Epithelial cell of prostate (primary cell): ENCODE measurements around the gene ADGRV1.
"Not testable (repeated sequence)": the region's sequence is repeated elsewhere in the genome, so short reads cannot be mapped to it uniquely, and the experiment has no call there.

Experiments used
- DNase-seq: peaks from one replicate; pipeline ENCODE4 v3.0.0-alpha.2; 2011; ENCODE audit warnings: low read depth, low spot score
- H3K27ac ChIP-seq: fragments of 450-650 bp; 2 replicates; pipeline ENCODE4 v1.5.1; 2017; ENCODE audit warnings: mild to moderate bottlenecking

The ADGRV1 gene

GRCh38 chr5:90586469-90586868, 27.9 kb downstream of the ADGRV1 start:
- DNase-seq = no peak

GRCh38 chr5:90590170-90590569, 31.6 kb downstream of the ADGRV1 start:
- H3K27ac ChIP-seq = no peak overlapping the region

More at GRCh38 chr5:90586469-90586868, 27.9 kb downstream of the ADGRV1 start:
- H3K27ac ChIP-seq = no peak overlapping the region

DNA sequence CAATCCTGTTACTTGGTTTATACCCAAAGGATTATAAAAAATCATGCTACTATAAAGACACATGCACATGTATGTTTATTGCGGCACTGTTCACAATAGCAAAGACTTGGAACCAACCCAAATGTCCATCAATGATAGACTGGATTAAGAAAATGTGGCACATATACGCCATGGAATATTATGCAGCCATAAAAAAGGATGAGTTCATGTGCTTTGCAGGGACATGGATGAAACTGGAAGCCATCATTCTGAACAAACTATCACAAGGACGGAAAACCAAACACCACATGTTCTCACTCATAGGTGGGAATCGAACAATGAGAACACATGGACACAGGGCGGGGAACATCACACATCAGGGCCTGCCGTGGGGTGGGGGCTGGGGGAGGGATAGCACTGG, 34.5 kb downstream of the ADGRV1 start:
- DNase-seq, H3K27ac ChIP-seq: not testable (repeated sequence)

More at GRCh38 chr5:90590170-90590569, 31.6 kb downstream of the ADGRV1 start:
- no peak for DNase-seq

DNA sequence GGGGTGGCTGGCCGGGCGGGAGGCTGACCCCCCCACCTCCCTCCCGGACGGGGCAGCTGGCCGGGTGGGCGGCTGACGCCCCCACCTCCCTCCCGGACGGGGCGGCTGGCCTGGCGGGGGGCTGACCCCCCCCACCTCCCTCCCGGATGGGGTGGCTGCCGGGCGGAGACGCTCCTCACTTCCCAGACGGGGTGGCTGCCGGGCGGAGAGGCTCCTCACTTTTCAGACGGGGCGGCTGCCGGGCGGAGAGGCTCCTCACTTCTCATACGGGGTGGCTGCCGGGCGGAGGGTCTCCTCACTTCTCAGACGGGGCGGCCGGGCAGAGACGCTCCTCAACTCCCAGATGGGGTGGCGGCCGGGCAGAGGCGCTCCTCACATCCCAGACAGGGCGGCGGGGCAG, 37.2 kb downstream of the ADGRV1 start:
- H3K27ac ChIP-seq, DNase-seq: not testable (repeated sequence)

GRCh38 chr5:90598293-90598692, 39.7 kb downstream of the ADGRV1 start:
- no peak for DNase-seq
- no peak overlapping the region for H3K27ac ChIP-seq

DNA sequence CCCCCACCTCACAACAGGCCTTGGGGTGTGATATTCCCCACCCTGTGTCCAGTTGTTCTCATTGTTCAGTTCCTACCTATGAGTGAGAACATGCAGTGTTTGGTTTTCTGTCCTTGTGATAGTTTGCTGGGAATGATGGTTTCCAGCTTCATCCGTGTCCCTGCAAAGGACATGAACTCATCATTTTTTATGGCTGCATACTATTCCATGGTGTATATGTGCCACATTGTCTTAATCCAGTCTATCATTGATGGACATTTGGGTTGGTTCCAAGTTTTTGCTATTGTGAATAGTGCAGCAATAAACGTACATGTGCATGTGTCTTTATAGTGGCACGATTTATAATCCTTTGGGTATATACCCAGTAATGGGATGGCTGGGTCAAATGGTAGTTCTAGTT, 41.7 kb downstream of the ADGRV1 start:
- not testable (repeated sequence) for DNase-seq

GRCh38 chr5:90601468-90601867, 42.9 kb downstream of the ADGRV1 start:
- H3K27ac ChIP-seq = no peak overlapping the region
- DNase-seq = no peak

More for the DNA sequence above, 41.7 kb downstream of the ADGRV1 start:
- not testable (repeated sequence) for H3K27ac ChIP-seq

DNA sequence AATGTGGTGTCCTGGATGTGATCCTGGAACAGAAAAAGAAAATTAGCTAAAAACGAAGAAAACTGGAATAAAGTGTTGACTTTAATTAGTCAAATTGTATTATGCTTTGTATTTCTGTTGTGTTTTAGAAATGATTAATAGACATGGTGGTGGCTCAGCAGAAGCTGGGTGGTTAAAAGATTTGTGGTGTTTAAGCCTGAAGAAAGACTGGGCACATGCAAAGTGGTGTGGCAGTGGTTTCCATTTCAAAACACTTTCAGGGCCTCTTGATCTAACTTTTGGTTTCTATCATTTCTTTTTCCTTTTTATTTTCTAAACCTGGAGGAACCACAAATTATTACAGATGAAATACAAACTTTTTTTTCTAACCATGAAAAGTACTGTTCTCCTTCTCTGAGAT, 44.1 kb downstream of the ADGRV1 start:
- H3K27ac ChIP-seq = no peak overlapping the region
- no peak for DNase-seq

- DNase-seq = no peak
- H3K27ac ChIP-seq = no peak overlapping the region
These were observed 47.9 kb downstream of the ADGRV1 start for GRCh38 chr5:90606539-90606938.

GRCh38 chr5:90612919-90613318, 54.3 kb downstream of the ADGRV1 start:
- H3K27ac ChIP-seq = no peak overlapping the region
- no peak for DNase-seq

DNA sequence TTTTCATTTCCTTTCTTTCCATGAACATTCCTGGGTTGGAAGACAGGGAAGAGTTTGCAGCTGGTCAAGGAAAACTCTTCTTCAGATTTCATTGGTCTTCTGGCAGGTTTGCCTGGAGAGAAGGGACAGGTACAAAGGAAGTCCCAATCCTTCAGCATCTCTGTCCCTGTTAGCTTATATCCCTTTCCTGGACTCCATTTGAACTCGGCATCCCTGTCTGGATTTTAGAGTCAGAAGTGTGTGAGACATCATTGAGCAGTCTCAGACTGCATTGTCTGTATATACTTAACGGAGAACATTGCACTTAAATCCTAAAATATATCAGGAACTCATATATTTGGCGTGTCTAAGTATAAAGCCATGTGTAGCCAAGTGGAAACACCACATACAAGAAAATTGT, 54.9 kb downstream of the ADGRV1 start:
- no peak overlapping the region for H3K27ac ChIP-seq

DNA sequence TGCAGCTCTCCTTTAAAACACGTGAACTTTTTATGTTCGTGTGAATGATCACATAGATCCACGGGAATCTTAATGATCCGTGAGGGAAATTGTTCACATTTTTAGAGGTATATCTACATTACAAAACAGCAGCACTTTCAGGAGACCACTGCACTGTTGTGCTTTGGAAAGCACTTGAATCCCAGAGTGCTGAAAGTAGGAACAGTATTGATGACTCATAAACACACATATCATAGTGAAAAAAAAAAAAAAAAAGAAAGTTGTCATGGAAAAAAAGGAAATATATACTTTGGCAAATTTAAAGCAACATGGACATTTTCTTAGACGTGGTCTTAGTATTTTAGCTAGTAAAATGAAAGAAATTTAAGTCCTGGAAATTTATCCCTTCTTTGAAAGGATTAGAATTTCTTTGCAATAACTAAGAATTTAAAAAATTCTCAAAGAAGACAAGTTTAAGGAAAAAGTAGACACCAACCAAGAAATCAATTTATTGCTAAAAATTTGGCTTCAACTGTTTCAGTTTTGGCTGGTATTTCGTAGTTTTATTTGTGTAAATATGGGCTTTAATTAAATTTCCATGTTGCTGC, 55.4 kb downstream of the ADGRV1 start:
- DNase-seq = no peak
- H3K27ac ChIP-seq = no peak overlapping the region

More for the DNA sequence above, 54.9 kb downstream of the ADGRV1 start:
- no peak for DNase-seq

DNA sequence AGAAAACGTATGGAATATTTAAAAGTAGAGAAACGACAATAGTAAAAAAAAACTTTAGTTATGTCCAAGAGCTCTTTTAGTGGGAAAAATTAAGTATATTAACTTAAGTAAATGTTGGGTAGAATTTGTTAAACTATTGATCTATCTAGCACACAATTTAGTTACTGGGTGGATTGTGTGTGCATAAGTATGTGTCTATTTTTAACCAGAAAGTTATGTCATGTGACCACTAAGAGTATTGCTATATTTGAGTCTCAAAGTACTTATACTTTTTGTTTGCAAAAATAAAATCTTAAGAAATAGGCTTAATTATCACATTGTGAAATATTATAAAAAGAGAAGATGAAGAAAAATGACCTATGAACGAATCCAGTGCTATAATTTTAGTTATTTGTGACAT, 56.8 kb downstream of the ADGRV1 start:
- no peak for DNase-seq
- H3K27ac ChIP-seq = no peak overlapping the region

GRCh38 chr5:90618071-90618470, 59.5 kb downstream of the ADGRV1 start:
- no peak for DNase-seq
- H3K27ac ChIP-seq = no peak overlapping the region

GRCh38 chr5:90619762-90620161, 61.2 kb downstream of the ADGRV1 start:
- not testable (repeated sequence) for DNase-seq, H3K27ac ChIP-seq

GRCh38 chr5:90621848-90622247, 63.3 kb downstream of the ADGRV1 start:
- DNase-seq = no peak
- H3K27ac ChIP-seq = no peak overlapping the region

DNA sequence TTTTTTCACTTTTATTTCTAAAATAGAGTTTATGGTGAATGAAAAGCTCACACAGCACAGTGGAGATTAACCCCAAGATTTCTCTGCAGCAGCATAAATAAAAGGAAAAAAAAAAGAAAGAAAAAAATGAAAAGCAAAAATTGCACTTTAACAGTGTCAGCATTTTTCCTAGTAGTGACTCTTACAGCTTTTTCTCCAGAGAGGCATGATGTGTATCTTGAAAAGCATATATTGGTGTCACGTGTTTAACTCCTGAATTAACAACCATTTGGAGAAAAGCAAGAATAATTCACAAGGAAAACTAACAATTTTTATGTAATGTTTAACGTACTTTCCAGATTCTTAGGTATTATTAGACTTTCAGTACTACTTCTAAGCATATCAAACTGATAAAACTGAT, 67.9 kb downstream of the ADGRV1 start:
- H3K27ac ChIP-seq = no peak overlapping the region
- DNase-seq = no peak

DNA sequence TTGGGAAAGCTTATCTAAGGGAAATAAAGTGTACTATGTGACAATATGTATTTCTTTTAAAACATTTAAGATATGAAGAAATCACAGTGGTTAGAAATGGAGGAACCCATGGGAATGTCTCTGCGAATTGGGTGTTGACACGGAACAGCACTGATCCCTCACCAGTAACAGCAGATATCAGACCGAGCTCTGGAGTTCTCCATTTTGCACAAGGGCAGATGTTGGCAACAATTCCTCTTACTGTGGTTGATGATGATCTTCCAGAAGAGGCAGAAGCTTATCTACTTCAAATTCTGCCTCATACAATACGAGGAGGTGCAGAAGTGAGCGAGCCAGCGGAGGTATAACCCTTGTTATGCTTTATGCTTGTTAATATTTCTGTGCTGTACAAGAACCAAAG, 69.9 kb downstream of the ADGRV1 start:
- no peak for DNase-seq

GRCh38 chr5:90632791-90633190, 74.2 kb downstream of the ADGRV1 start:
- no peak for DNase-seq
- no peak overlapping the region for H3K27ac ChIP-seq

More for the DNA sequence above, 69.9 kb downstream of the ADGRV1 start:
- H3K27ac ChIP-seq = no peak overlapping the region

GRCh38 chr5:90636948-90637347, 78.4 kb downstream of the ADGRV1 start:
- H3K27ac ChIP-seq = no peak overlapping the region
- no peak for DNase-seq

- no peak for DNase-seq
These were observed 79.1 kb downstream of the ADGRV1 start for GRCh38 chr5:90637731-90638130.

DNA sequence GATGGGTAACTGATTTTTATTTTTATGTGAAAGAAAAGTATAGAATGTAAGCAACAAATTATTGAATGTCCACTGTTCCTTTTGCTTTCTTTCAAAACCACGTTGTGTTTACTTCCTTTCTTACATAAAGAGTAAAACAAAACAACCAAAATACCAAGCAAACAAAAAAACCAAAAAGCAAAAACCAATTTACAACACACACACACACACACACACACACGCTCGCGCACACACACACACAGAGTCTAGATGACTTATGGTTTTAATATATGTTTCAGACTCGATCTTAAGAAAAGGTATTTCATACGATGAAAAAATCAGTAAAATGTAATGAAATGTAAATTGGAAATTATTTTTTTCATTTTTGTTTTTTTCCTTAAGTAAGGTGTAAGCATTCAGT, 80.3 kb downstream of the ADGRV1 start:
- no peak for DNase-seq
- no peak overlapping the region for H3K27ac ChIP-seq

More at GRCh38 chr5:90637731-90638130, 79.1 kb downstream of the ADGRV1 start:
- H3K27ac ChIP-seq = no peak overlapping the region
